GM21367 (cell line): ENCODE results near the gene USP32.

Experiments used
- ATAC-seq: cut with Tn5 transposase; IDR thresholded peaks from one replicate; pipeline ENCODE4 v1.9.1; 2021; ENCODE audit not compliant: unreplicated experiment

USP32 gene

DNA sequence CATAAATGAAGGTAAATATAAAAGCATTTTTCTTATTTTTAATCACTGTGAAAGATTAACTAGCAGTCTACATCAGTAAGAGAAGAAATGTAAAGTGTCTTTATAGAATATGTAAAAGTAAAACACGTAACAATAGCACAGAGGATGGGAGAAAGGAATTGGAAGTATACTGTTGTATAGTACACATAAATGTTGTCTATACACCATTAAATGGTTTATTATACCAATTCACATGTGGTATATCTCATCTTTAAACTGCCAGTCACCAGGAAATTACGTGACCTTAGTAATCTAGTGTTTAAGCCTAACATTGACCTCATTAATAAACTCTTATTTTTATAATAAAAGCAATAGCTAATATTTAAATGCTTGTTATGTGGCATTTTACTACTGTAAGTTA, 87.4 kb downstream of the USP32 start:
- ATAC-seq: no peak

DNA sequence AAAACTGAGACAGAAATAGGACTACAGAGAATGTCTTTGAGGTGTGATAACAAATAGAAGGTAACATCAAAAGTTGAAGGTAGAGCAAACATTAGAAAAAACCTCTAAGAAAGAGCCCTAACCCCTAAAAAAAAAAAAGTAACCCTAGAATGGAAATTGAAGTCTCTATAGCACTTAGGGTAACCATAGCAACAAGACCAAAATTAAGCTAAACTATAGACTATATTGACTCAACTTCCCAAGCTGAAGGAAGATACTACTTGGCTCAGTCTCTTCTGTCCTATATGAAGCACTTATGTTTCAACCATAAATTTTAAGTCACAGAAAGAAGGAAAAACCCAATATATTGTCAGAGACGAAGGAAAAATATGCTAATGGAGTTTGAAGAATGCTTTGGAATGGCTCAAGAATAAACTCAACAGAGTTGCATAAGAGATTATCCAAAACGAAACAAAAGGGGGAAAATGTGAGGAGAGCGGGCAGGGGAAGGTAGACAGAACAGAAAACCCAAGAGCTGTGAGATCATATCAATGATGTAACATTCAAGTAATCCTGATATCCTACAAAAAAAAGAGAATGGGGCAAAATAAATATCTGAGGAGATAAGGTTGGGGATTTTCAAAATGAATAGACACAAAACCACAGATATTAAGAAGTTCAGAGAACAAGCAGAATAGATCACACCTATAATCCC, 88.4 kb downstream of the USP32 start:
- ATAC-seq: no peak

DNA sequence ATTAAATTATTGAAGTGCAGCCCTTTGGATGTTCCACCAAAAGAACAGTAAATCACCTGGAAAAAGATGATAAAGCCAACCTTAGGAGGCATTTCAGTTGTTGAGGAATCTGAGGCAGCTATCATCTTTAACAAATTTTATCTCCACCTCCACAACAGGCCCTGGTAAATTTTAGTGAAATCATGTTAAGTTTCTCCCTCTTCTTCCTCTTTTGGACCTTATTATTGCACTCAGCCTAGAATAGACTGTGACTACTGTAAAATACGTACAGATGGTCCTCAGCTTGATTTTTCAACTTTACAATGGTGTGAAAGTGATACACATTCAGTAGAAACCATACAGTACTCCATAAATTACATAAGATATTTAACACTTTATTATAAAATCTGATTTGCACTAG, 90.3 kb downstream of the USP32 start:
- ATAC-seq: no peak

DNA sequence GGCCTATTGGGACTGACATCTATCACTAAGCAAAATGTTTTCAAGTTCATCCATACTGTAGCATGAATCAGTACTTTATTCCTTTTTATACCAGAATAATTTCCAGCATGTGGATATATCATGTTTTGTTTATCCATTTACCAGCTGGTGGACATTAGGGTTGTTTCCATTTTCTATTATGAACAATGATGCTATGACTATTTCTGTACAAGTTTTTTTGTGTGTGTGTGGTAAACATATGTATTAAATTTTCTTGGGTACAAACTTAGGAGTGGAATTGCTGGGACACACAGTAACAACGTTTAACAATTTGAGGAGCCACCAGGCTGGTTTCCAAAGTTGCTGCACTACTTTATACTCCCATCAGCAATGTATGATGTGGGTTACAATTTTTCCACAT, 91.0 kb downstream of the USP32 start:
- ATAC-seq: no peak

DNA sequence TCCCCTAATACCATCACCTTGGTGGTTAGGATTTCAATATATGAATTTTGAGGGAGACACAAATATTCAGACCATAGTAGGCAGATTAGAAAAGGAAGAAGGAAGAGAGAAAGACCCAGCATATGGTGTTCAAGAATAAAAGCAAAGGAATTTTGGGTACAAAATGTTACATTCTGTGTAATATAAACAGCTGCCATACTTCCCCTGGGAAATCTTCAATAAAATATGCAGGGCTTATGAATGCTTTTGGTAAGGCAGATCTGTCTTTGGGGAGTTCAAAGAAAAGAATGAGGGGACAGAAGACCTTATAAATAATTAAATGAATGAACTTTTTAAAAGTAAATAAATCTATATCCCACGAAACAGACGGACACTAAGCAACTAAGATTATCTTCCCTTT, 91.9 kb downstream of the USP32 start:
- ATAC-seq: no peak

DNA sequence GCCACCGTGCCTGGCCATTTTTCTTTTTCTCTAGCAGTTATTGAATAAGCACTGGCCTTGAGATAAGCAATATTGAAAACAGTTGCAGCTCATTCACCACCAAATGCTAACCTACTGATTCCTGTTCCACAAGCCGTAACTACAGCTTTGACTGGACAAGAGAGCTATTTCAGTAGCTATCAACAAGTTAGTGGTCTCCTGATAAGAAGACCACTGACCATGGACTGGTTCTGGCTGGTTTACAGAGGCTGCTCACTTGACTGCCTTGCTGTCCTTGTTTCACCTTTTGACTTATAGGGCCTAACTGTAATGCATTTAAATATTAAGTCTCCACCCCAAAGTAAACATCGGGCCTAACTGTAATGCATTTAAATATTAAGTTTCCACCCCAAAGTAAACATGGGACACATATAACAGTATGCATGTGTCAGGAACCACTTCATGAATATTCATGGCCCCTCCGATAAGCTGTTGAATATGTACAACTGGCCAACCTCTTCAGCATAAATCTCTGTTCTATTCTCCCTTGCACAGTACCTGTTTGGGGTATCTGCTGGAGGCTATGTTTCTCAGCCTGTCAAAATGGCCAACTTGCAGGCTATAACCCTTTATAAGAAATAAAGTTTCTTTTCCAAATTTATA, 94.1 kb downstream of the USP32 start:
- no peak for ATAC-seq

DNA sequence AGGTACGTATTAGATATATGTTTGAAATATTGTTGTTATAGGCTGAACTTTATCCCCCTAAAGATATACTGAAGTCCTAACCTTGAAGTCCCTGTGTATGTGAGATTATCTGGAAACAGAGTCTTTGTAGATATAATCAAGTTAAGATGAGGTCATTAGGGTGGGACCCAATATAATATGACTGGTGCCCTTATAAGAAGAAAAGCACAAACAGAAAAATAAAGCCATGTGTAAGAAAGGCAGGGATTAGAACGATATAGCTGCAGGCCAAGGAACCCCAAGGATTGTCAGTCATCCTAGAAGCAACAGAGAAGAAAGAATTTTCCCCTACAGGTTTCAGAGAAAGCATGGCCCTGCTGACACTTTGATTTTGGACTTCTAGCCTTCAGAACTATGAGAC, 95.8 kb downstream of the USP32 start:
- no peak for ATAC-seq

DNA sequence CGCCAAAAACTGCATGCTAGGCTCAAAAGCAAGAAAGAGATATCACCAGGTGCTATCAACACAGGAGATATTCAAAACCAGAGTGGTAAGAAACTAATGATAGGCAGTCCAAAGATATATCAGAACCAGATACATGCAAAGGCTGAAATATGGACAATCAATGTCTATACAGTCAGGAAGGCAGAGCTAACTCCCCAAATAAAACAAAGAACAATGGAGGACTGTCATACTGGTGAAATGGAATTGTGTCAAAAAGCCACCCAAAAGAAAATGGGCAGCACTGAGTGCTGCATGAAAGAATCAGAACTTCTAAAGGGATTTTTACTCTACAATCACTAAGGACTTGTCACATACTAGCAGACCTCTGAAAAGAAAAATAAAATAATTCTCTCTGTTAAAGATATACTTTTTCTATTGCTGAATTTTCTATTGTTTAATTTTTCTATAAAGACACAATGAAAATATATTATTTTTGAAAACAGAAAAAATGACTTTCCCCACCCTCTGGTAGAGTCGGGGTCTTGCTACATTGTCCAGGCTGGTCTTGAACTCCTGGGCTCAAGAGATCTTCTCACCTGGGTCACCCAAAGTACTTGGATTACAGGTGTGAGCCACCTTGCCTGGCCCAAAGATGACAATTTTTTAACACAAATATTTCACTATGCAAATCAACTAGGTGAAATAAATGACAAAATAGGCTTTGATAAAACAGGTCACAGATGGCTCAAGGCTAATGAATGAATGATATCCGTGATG, 98.2 kb downstream of the USP32 start:
- no peak for ATAC-seq

DNA sequence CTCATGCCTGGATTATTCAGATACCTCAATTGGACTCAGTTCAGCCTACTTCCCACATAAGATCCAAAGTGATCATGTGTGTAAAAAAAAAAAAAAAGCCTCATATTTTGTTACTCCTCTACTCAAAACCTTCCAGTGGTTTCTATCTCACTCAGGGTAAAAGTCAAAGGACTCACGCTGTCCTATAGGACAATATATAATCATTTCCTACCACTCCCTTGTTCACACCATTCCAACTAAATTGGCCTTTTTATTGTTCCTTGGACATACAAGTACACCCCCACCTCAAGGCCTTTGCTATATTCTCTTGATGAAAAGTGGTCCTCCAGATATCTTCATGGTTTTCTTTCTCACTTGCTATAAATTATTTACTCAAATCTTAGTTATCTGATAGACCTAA, 99.2 kb downstream of the USP32 start:
- ATAC-seq: no peak

DNA sequence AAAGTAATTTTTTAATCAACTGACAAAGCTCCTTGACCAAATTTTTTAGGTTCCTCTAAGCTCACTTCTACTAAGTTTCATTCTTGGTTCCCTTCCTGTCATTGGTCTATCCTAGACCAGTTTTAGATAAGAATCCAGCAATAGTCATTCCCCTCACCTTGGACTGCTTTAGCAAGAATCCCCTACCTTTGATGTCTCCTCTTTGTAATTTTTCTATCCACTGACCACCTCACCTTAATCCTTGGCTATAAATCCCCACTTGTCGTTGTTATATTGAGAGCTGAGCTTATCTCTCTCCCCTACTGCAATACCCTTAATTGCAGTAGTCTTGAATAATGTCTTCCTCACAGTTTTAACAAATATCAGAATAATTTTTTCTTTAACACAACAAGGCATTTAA, 107.2 kb downstream of the USP32 start:
- no peak for ATAC-seq

DNA sequence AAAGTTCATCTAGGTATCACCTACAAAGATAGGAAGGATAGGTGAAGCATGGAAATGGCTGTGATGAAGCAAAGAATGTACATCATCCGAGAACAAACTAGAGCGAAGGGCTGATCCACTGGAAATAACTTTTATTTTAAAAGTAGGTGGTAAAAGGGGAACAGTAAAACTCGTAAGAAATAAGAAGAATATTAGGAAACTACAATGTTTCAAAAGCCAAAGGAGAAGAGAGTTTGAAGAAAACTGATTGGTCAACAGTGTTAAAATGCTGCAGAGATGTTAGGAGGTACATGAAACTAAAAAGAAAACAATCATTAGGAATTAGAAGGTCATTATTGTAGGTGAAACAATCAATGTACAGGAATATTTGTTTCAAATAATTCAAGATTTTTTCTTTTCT, 108.1 kb downstream of the USP32 start:
- no peak for ATAC-seq

DNA sequence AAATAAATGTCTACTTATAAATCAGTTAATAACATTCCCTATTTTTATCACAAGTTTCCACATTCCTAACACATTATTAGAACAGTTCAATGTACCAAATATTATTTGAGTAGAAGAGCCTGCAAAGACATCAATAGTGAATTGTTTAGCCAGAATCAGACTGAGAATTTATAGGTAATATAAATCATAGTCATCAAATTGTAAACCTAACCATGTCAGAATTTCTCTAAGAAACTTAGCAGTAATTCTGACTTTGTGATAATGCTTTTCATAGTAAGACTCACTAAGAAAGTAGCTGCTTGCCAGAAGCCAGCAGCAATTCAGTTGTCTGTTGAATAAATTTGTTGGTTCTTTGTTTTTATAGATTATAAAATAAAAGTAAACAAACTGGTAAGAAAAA, 111.3 kb downstream of the USP32 start:
- ATAC-seq: no peak

DNA sequence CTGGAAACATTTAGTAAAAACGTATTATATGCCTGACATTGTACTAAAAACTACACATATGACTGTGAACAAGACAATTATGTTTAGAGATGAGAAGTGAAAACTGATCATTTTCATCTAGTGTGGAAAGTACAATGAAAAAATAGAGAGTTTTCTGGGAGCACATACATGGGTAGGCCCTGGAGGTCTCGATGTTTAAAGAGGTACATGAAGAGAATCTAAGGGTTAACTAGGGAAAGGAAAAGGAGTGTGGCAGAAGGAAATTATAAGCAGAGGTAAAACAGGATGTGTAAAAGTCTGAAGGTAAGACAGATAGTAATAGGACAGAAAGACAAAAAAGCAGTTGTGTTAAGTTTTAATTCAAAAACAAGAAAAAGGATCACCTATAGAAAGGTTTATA, 113.7 kb downstream of the USP32 start:
- no peak for ATAC-seq

DNA sequence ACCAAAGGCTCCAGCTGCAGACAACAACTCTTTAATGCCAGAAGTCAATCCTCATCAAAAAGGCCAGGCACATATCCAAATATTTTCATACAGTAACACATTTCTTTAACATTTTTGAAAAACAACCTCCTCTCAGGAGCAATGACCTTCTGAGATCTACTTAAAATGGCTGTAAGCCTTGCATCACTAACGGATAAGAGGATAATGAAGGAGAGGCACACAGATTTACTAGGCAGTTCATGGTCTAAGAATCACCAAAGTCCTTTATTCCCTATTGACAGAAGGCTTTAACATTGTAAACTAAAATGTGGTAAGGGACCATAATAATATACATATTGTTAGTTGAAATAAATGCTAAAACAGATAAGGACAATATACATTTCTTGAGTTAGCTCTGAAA, 114.7 kb downstream of the USP32 start:
- no peak for ATAC-seq

DNA sequence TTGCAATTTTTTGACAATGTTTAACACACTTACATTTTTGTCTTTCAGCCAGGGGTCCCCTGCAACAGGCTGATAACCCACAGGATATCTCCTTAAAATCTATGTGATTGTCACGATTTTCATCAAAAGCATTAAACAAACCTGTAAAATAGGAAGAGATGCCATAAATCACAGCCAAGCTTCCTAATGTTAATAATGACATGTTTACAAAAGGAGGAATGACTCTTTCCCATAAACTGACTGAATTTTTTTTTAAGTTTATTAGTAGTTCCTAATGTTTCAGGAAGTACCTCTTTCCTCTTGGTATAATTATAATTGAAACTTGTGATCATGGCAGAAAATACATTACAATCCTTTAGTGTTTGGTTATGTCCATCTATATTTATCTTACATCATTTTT, 122.5 kb downstream of the USP32 start:
- ATAC-seq: no peak

DNA sequence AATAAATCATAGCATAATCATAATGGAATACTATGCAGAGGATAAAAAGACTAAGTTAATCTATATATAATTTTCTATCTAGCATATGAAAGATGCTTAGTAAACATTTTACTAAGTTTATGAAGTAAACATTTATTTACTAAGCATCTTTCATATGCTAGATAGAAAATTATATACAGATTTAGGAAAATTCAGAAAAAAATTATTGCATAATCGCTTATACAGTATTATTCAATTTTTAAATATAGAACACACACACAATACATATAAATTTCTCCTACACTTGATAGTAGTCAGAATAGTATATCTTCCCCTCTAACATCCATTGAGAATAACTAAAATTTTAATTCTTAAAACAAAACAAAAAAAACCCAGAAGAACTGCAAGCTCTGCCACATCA, 131.4 kb downstream of the USP32 start:
- no peak for ATAC-seq

DNA sequence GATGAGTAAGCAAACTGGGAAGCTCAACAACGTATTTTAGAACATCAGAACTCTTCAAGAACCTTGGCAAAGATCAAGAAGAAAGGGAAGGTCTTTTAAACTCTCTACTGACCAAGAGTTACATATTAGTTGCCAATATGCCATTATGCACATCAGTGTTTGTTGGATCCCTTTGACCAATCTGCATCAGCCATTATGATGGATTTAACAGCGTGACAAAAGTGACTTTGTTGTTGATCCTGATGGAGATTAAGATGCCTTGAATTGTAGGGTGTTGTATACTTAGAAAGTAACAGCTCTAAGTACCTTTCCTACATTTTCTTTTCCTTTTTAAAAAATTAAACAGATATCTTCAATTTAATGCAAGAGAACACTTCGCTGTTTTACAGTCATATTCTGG, 133.6 kb downstream of the USP32 start:
- ATAC-seq: no peak

DNA sequence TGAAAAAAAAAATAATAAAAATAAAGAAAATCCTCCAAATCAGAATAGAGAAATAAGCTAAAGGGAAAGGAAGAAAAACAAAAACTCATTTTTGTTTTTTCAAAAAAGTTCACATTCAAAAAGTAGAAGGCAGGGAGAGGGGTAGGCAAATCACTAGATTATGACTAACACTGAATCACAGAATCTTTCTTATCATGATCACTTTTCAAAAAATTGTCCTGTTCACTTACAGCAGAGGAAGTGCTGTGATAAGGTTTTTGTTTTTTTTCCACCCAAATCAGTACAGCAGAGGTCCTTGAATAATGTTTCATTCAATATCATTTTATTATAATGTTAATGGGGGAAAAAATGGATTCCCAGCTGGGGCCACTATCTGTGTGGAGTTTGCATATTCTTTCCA, 135.8 kb downstream of the USP32 start:
- no peak for ATAC-seq

DNA sequence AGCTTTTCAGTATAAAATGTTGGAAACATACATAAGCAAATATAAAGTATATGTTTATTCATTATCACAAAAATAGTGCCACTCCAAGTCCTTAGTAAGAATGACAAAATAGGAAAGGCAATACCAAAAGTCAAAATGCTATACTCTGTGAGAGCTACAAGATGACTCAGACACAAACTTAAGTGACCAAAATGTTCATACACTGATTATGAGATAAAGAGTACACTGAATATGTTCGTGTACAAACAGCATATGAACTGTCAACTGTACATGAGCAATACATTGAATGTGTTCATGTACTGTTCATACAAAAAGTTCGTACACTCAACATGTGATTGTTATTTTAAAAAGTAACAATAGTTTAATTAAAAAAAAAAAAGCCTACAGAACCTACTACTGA, 138.9 kb downstream of the USP32 start:
- no peak for ATAC-seq

DNA sequence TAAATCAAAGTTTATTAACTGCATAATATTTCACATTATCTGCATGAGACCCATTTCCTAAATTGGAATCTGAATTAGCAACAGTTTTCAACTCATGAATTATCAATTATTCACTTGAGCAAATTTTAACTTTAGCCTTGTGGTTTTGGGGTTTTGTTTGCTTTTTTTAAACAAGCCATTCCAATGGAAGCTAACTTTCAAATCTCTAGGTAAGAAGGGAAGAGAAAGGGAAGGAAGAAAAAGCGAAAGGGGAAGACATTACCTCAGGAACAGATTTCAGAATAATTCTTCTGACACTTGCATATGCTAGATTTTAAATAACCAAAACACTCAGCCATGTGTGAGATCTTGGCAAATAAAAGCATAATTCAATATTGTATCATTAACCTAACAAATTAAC, 139.5 kb downstream of the USP32 start:
- ATAC-seq: no peak

DNA sequence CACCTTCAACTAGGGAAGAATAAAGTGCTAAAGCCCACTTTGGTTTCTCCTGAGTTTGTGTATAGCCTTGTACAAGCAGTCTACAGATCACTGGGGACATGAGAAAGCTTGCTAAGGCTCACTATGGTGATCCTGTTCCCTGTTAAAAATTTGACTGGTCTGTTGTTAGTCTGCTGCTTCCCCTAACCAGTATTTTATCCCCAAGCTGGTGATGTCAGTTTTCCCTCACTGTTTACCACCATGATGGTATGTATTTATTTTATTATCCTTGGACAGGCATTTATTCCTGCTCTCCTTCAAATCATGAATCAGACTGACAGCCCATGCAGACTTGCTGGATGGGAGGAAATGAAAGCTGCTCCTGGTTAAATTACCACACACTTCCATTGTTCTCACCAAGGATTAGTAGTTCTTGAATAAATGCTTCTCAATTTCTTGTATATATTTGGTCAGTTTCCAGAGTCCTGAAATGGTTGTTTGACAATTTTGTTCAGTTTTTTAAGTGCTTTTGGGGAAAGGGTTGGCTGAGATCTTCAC, 142.6 kb downstream of the USP32 start:
- ATAC-seq: no peak

DNA sequence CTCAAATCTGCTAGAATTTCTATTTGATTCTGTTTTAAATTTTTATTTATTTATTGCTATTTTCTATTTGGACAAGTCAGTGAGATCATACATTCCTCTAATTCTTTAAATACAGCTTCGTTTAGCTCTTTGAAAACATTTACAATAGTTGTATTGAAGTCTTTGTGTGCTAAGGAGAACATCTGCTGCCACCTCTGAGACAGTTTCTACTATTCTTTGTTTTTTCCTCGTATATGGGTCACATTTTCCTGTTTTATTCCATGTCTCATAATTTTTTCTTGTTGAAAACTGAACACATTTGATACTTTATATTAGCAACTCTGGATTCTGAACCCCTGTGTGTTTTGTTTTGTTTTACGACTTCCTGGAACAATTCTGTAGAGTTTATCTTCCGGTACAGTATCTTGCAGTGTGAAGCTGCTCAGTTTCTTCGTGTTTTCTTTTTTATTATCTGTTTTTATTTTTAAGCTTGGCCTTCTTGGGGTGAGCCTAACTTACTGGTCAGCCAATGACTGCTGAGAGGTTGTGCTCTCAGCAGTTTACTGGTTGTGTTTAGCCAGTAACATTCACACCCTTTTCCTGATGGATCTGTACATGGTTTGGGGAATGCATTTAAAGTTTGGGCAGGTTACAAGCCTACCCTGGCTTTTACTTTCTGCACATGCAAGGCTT, 143.2 kb downstream of the USP32 start:
- ATAC-seq: no peak
